NCI-H1092 treated with DMSO at 0.1 percent for 48 hours (cell line): Measurements from ENCODE around the gene LHFPL3.
"Not testable (repeated sequence)": the region's sequence is repeated elsewhere in the genome, so short reads cannot be mapped to it uniquely, and the experiment has no call there.

Experiments used
- DNase-seq: peaks from one replicate; lab custom pipeline; 2025; lab: John Stamatoyannopoulos, UW

Gene LHFPL3

DNA sequence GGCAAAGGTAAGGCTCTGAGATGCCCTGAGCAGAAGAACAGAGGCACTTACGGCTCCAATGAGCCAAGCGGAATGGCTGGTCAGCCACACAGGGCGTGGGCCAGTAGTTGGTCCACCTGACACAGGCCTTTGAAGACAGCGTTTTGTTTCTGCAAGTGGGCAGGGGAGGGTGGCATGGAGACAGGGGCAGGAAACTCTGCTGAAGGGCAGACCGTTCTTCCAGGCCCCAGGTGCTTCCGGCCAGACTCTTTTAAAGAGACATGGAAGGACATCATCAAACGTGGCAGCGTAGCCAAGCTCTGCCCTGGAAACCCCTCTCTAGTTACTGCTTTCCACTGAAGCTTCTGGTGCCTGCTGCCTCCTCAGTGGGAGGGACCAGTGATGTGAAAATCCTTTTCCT is 608.1 kb downstream of the LHFPL3 start:
- DNase-seq: no peak

- DNase-seq: not testable (repeated sequence)
Observed at GRCh38 chr7:104937489-104937888, 609.1 kb downstream of the LHFPL3 start.

GRCh38 chr7:104938741-104939390 is 610.5 kb downstream of the LHFPL3 start:
- no peak for DNase-seq

DNA sequence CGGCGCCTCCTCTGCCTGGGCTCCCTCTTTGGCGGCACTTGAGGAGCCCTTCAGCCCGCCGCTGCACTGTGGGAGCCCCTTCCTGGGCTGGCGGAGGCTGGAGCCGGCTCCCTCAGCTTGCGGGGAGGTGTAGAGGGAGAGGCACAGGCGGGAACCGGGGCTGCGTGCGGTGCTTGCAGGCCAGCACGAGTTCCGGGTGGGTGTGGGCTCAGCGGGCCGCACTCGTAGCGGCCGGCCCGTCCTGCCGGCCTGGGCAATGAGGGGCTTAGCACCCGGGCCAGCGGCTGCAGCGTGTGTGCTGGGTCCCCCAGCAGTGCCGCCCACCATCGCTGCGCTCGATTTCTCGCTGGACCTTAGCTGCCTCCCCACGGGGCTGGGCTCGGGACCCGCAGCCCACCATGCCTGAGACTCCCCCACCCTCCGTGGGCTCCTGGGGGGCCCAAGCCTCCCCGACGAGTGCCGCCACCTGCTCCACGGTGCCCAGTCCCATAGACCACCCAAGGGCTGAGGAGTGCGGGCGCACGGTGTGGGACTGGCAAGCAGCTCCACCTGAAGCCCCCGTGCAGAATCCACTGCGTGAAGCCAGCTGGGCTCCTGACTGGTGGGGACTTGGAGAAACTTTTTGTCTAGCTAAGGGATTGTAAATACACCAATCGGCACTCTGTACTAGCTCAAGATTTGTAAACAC is 611.8 kb downstream of the LHFPL3 start:
- DNase-seq: no peak

- peak; percentile 90 for DNase-seq
Observed at GRCh38 chr7:104943502-104944343, 615.3 kb downstream of the LHFPL3 start.

GRCh38 chr7:104945599-104945956 is 617.2 kb downstream of the LHFPL3 start:
- DNase-seq: no peak

DNA sequence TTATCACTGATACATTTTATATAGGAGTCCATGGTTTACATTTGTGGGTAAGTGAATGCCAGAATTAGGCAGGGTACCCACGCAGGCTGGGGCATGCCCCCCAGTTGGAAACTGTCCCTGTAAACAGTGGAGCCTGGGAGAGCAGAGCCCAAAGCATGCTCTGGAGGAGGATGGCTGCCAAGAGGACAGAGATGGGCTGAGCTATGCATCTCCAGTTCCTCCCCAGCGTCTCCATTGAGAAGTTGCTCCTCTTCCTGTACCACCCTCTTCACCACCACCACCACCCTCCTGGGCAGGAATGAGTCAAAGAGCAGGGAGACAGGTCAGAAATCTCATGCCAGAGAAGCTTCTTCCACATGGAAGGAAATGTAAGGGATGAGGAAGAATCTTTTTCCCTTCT is 617.9 kb downstream of the LHFPL3 start:
- DNase-seq: no peak

- no peak for DNase-seq
Observed at GRCh38 chr7:104950006-104950405, 621.6 kb downstream of the LHFPL3 start.

GRCh38 chr7:104950754-104951153 is 622.4 kb downstream of the LHFPL3 start:
- no peak for DNase-seq

DNA sequence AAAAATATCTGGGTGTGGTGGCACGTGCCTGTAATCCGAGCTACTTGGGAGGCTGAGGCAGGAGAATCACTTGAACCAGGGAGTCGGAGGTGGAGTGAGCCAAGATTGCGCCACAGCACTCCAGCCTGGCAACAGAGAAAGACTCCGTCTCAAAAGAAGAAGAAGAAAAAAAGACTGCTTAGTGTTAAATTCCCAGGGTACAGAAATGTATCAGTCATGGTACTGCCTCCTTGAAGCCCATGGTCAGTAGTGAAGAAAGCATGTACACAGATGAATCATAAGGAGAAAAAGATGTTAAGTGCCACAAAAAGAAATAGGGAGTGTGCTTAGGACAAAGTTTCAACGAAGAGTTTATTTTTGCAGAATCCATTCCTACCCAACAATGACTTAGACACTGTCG is 623.1 kb downstream of the LHFPL3 start:
- no peak for DNase-seq

GRCh38 chr7:104955276-104955675 is 626.9 kb downstream of the LHFPL3 start:
- DNase-seq: no peak
